ENCODE results near the gene HJURP.

DNA sequence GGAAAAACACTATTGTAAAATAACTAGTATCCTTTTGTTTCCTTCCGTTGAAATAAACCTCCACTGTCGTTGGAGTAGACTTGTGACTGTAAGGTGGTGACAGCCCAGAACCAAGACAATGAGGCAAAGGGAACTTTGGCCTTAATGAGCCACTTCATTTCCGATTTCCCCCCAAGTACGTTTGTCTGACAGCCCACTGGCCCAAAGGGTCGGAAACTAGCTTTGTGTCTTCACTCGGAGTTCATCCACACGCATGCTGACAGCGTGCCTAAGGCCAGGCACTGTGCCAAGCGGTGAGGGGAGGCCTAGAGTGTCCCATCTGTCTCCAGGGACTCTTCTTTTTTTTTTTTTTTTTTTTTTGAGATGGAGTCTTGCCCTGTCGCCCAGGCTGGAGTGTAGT is 21.0 kb downstream of the HJURP start:
- TF ChIP-seq, protein P1, sequence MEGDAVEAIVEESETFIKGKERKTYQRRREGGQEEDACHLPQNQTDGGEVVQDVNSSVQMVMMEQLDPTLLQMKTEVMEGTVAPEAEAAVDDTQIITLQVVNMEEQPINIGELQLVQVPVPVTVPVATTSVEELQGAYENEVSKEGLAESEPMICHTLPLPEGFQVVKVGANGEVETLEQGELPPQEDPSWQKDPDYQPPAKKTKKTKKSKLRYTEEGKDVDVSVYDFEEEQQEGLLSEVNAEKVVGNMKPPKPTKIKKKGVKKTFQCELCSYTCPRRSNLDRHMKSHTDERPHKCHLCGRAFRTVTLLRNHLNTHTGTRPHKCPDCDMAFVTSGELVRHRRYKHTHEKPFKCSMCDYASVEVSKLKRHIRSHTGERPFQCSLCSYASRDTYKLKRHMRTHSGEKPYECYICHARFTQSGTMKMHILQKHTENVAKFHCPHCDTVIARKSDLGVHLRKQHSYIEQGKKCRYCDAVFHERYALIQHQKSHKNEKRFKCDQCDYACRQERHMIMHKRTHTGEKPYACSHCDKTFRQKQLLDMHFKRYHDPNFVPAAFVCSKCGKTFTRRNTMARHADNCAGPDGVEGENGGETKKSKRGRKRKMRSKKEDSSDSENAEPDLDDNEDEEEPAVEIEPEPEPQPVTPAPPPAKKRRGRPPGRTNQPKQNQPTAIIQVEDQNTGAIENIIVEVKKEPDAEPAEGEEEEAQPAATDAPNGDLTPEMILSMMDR (IDR thresholded peaks at IDR 0.05) = no peak
- TF ChIP-seq POLR2A (IDR thresholded peaks at IDR 0.05) = no peak
